ENCODE data around the gene ZNF532. TPM values are rescaled to one million over a fixed set of nuclear protein-coding genes. Genes with fewer than 3 reads are reported as not detected.

The ZNF532 gene
- total RNA-seq, 1 donor from 2014 or later = 0.79 TPM

DNA sequence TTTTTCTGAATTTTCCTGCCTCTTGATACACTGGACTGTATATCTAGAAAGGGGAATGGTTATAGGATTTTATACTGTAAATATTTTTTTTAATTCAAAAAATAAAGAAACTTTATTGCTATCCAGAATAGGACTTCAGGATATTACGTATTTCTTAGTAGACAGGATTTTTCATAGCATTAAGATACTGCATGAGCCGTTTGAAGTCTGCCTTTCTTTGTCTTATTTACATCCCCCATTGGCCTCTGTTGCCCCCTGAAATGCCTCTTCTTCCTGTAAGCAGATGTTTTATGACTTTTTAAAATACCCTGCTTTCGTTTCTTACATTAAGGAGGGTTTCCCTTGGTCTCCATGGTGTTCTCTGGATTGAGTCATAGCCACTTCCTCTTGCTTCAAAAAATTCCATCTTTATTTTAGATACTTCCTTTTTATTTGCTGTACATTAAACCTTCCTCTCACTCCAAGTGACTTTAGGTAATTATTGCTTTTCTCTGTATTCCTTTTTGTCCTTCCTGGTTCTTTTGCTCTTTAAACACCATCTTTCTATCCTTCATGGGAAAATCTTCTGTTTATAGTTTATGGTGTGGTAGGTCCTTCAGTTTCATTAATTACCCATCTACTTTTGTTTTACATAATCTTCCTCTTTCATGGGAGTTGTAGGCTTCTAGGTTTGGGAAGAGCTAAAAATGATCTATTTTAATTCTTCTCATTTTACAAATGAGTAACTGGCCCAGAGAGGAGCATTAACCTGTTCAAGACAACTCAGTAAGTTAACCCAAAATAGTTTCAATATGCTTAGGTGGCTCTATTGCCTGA lies 72.6 kb downstream of the ZNF532 start:
- H3K9me3 Mint-ChIP-seq = no peaks in the 10 kb centered on the region
- H3K27me3 Mint-ChIP-seq = peaks cover 10% of the 10 kb centered on the region
- no peak overlapping the region for H3K27ac Mint-ChIP-seq
- no peaks in the 10 kb centered on the region for H3K36me3 Mint-ChIP-seq (ENCODE audit: low read depth)
- no peak for DNase-seq
- H3K4me1 Mint-ChIP-seq = peaks cover 2% of the 10 kb centered on the region
- H3K4me3 Mint-ChIP-seq = no peak overlapping the region
- intact Hi-C loops (cut with micrococcal nuclease) = no loop called here

GRCh38 chr18:58937887-58938267 lies 73.2 kb downstream of the ZNF532 start:
- H3K4me1 Mint-ChIP-seq = peaks cover 2% of the 10 kb centered on the region
- no peak overlapping the region for H3K4me3 Mint-ChIP-seq
- no peaks in the 10 kb centered on the region for H3K9me3 Mint-ChIP-seq
- H3K27me3 Mint-ChIP-seq = peaks cover 10% of the 10 kb centered on the region
- H3K36me3 Mint-ChIP-seq (ENCODE audit: low read depth) = no peaks in the 10 kb centered on the region
- H3K27ac Mint-ChIP-seq = no peak overlapping the region
- intact Hi-C loops (cut with micrococcal nuclease) = no loop called here
- DNase-seq = no peak

GRCh38 chr18:58941426-58942099 lies 76.9 kb downstream of the ZNF532 start:
- Mint-ChIP-seq H3K4me1 (peaks cover 2% of the 10 kb centered on the region), H3K9me3 (no peaks in the 10 kb centered on the region), H3K4me3 (no peak overlapping the region), H3K36me3 (ENCODE audit: low read depth) (no peaks in the 10 kb centered on the region), H3K27ac (no peak overlapping the region), H3K27me3 (peaks cover 6% of the 10 kb centered on the region)
- intact Hi-C loops (cut with micrococcal nuclease) = no loop called here
- DNase-seq = no peak

DNA sequence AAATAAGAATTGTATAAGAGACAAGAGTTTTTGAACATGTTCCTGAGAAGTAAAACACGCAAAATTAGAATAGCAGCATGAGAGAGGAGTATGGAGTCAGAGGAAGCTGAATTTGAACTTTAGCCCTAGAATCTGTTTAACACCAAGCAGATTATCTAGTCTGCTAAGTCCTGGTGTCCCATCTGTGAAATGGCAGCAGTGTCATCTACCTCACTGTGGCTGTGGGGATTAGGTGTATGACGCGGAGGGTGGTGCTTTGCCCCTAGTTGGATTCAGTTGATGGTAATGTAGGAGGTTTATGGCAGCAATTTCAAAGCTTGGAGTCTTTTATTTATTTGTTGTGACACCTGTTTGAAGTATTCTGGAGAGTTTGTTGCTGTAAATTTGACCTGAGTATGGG lies 79.2 kb downstream of the ZNF532 start:
- no peak overlapping the region for H3K4me3 Mint-ChIP-seq
- H3K36me3 Mint-ChIP-seq (ENCODE audit: low read depth) = no peaks in the 10 kb centered on the region
- no peak overlapping the region for H3K27ac Mint-ChIP-seq
- no peaks in the 10 kb centered on the region for H3K4me1 Mint-ChIP-seq
- peaks cover 5% of the 10 kb centered on the region for H3K27me3 Mint-ChIP-seq
- H3K9me3 Mint-ChIP-seq = no peaks in the 10 kb centered on the region
- DNase-seq = no peak
- intact Hi-C loops (cut with micrococcal nuclease) = no loop called here

DNA sequence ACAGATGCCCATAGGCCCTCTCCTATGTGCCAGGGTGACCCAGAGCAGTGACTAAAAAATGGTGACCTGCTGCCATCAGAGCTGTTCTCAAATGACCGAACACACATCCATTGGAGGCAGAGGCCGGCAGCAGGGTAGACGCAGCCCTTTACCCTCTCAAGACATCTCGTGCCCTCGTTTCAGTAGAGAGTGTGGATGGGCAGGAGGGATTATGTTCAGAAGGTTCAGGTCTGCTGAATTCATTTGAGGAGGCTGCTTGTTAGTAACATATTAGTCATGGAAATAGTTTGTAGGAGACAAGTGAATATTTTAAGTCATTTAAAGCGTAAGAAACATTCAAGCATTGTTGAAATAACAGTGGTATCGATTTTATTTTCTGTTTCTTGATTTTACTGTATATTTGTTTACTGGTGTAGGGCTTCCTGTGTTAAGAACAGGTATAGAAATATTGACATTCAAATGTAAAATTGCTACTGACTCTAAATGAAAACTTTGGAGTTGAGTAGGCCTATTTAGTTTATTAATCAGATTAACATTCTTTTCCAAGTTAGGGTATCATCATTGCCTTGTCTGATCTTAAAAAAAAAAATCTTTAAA lies 82.6 kb downstream of the ZNF532 start:
- Mint-ChIP-seq H3K4me3 (no peak overlapping the region), H3K27ac (no peak overlapping the region), H3K4me1 (no peaks in the 10 kb centered on the region), H3K36me3 (ENCODE audit: low read depth) (no peaks in the 10 kb centered on the region), H3K9me3 (no peaks in the 10 kb centered on the region), H3K27me3 (peaks cover 5% of the 10 kb centered on the region)
- intact Hi-C loops (cut with micrococcal nuclease) = no loop called here
- no peak for DNase-seq

DNA sequence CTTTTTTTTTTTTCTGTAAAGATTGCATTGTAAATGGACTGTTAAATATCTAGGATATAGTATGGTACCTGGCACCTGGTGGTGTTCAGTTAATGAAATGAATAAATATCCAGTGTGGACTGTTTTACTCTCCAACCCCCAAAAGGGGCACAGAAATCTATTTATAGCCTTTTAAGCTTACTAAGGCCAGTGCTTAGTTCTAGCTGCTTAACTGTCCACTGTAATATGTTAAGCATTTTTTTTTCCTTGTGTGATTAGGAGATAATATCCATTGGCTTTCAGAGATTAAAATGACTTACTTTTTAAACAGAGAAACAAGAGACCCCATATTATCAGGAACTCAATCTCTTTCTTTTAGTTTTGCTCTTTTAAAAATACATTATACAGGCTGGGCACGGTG lies 84.4 kb downstream of the ZNF532 start:
- H3K27me3 Mint-ChIP-seq = peaks cover 7% of the 10 kb centered on the region
- H3K36me3 Mint-ChIP-seq (ENCODE audit: low read depth) = no peaks in the 10 kb centered on the region
- no peak overlapping the region for H3K27ac Mint-ChIP-seq
- intact Hi-C loops (cut with micrococcal nuclease) = no loop called here
- H3K4me3 Mint-ChIP-seq = no peak overlapping the region
- no peak for DNase-seq
- no peaks in the 10 kb centered on the region for H3K4me1 Mint-ChIP-seq
- H3K9me3 Mint-ChIP-seq = no peaks in the 10 kb centered on the region

GRCh38 chr18:58951986-58952702 lies 87.5 kb downstream of the ZNF532 start:
- Mint-ChIP-seq H3K9me3 (no peaks in the 10 kb centered on the region), H3K36me3 (ENCODE audit: low read depth) (no peaks in the 10 kb centered on the region), H3K27ac (no peak overlapping the region), H3K4me3 (no peak overlapping the region), H3K27me3 (peaks cover 13% of the 10 kb centered on the region), H3K4me1 (no peaks in the 10 kb centered on the region)
- intact Hi-C loops (cut with micrococcal nuclease) = no loop called here
- no peak for DNase-seq

GRCh38 chr18:58952858-58953257 lies 88.2 kb downstream of the ZNF532 start:
- no peak for DNase-seq
- Mint-ChIP-seq H3K27me3 (peaks cover 13% of the 10 kb centered on the region), H3K27ac (no peak overlapping the region), H3K4me3 (no peak overlapping the region), H3K9me3 (no peaks in the 10 kb centered on the region), H3K36me3 (ENCODE audit: low read depth) (no peaks in the 10 kb centered on the region), H3K4me1 (no peaks in the 10 kb centered on the region)
- intact Hi-C loops (cut with micrococcal nuclease) = no loop called here

DNA sequence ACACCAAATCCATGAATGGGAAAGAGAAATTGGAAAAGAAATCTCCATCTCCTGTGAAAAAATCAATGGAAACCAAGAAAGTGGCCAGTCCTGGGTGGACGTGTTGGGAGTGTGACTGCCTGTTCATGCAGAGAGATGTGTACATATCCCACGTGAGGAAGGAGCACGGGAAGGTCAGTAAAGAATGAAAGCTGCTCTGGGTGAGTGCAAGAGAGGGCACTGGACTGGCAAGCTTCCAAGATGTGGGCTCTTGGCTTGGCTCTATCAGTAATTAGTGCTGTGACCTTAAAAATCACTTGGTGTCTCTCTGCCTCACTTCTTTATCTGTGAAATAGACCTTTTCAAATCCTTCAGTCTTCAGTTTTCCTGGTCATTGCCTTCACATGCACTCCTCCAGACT lies 89.0 kb downstream of the ZNF532 start:
- H3K4me1 Mint-ChIP-seq = no peaks in the 10 kb centered on the region
- intact Hi-C loops (cut with micrococcal nuclease) = no loop called here
- DNase-seq = no peak
- H3K27ac Mint-ChIP-seq = no peak overlapping the region
- peaks cover 13% of the 10 kb centered on the region for H3K27me3 Mint-ChIP-seq
- no peaks in the 10 kb centered on the region for H3K9me3 Mint-ChIP-seq
- no peaks in the 10 kb centered on the region for H3K36me3 Mint-ChIP-seq (ENCODE audit: low read depth)
- no peak overlapping the region for H3K4me3 Mint-ChIP-seq

- Mint-ChIP-seq H3K36me3 (ENCODE audit: low read depth) (no peaks in the 10 kb centered on the region), H3K27ac (no peak overlapping the region), H3K4me1 (no peaks in the 10 kb centered on the region), H3K9me3 (no peaks in the 10 kb centered on the region), H3K27me3 (peaks cover 13% of the 10 kb centered on the region), H3K4me3 (no peak overlapping the region)
- intact Hi-C loops (cut with micrococcal nuclease) = no loop called here
- no peak for DNase-seq
These were observed 90.3 kb downstream of the ZNF532 start for GRCh38 chr18:58955001-58955400.

- Mint-ChIP-seq H3K9me3 (no peaks in the 10 kb centered on the region), H3K36me3 (ENCODE audit: low read depth) (no peaks in the 10 kb centered on the region), H3K27me3 (peaks cover 12% of the 10 kb centered on the region), H3K27ac (no peak overlapping the region), H3K4me1 (no peaks in the 10 kb centered on the region), H3K4me3 (no peak overlapping the region)
- no peak for DNase-seq
- intact Hi-C loops (cut with micrococcal nuclease) = no loop called here
These were observed 91.1 kb downstream of the ZNF532 start for GRCh38 chr18:58955738-58956137.

- peaks cover 8% of the 10 kb centered on the region for H3K27me3 Mint-ChIP-seq
- H3K4me1 Mint-ChIP-seq = no peaks in the 10 kb centered on the region
- H3K9me3 Mint-ChIP-seq = no peaks in the 10 kb centered on the region
- DNase-seq = no peak
- no peaks in the 10 kb centered on the region for H3K36me3 Mint-ChIP-seq (ENCODE audit: low read depth)
- no peak overlapping the region for H3K4me3 Mint-ChIP-seq
- intact Hi-C loops (cut with micrococcal nuclease) = no loop called here
- no peak overlapping the region for H3K27ac Mint-ChIP-seq
These were observed 94.0 kb downstream of the ZNF532 start for GRCh38 chr18:58958628-58959027.

- H3K27me3 Mint-ChIP-seq = peaks cover 14% of the 10 kb centered on the region
- H3K9me3 Mint-ChIP-seq = no peaks in the 10 kb centered on the region
- no peak overlapping the region for H3K27ac Mint-ChIP-seq
- H3K36me3 Mint-ChIP-seq (ENCODE audit: low read depth) = no peaks in the 10 kb centered on the region
- no peaks in the 10 kb centered on the region for H3K4me1 Mint-ChIP-seq
- DNase-seq = no peak
- intact Hi-C loops (cut with micrococcal nuclease) = no loop called here
- H3K4me3 Mint-ChIP-seq = no peak overlapping the region
These were observed 95.8 kb downstream of the ZNF532 start for GRCh38 chr18:58960508-58960907.

Measured in activated CD4-positive, alpha-beta T cell treated with anti-CD3 and anti-CD28 coated beads, Interleukin-2, amount 10 ng/mL, durations not matched to agents 24 days and 14 days (primary cell).